Parathyroid adenoma (tissue), 2 donors: ENCODE measurements around the gene CAVIN1.
"Not testable (repeated sequence)": the region's sequence is repeated elsewhere in the genome, so short reads cannot be mapped to it uniquely, and the experiment has no call there.

ENCODE experiments used
- H2AFZ ChIP-seq: fragments of 300-600 bp; sonication (generic); one replicate; pipeline ENCODE4 v1.7.0; 2017; ENCODE audit warnings: antibody characterized with exemption, mild to moderate bottlenecking
- H3K27ac ChIP-seq: fragments of 300-600 bp; sonication (generic); one replicate; pipeline ENCODE4 v1.7.0; 2017
- H3K27me3 ChIP-seq: fragments of 300-600 bp; sonication (generic); one replicate; pipeline ENCODE4 v1.7.0; 2017; ENCODE audit warnings: low read length; ENCODE audit not compliant: control insufficient read depth, insufficient read depth
- H3K36me3 ChIP-seq: fragments of 300-600 bp; sonication (generic); one replicate; pipeline ENCODE4 v1.7.0; 2017; ENCODE audit warnings: low read length; ENCODE audit not compliant: control insufficient read depth, insufficient read depth
- H3K4me1 ChIP-seq: fragments of 300-600 bp; sonication (generic); one replicate; pipeline ENCODE4 v1.7.0; 2017; ENCODE audit warnings: control low read depth
- H3K4me2 ChIP-seq: fragments of 300-600 bp; sonication (generic); one replicate; pipeline ENCODE4 v1.7.0; 2017; ENCODE audit warnings: low read length
- H3K4me3 ChIP-seq: fragments of 300-600 bp; sonication (generic); one replicate; pipeline ENCODE4 v1.7.0; 2017; ENCODE audit warnings: low read depth, low read length
- H3K79me2 ChIP-seq: fragments of 300-600 bp; sonication (generic); one replicate; pipeline ENCODE4 v1.7.0; 2017; ENCODE audit warnings: control low read depth
- H3K9ac ChIP-seq: fragments of 300-600 bp; sonication (generic); one replicate; pipeline ENCODE4 v1.7.0; 2017; ENCODE audit warnings: mild to moderate bottlenecking
- H3K9me3 ChIP-seq: fragments of 300-600 bp; sonication (generic); one replicate; pipeline ENCODE4 v1.7.0; 2017; ENCODE audit warnings: low read length; ENCODE audit not compliant: control insufficient read depth
- CTCF ChIP-seq: fragments of 300-600 bp; sonication (generic); IDR thresholded peaks from one replicate; pipeline ENCODE4 v1.7.0; 2017; ENCODE audit warnings: antibody characterized with exemption, mild to moderate bottlenecking
- donor health status: primary hyperparathyroidism.

Gene CAVIN1

GRCh38 chr17:42403150-42403549, 19.9 kb downstream of the CAVIN1 start:
- no peaks in the 10 kb centered on the region for H3K36me3 ChIP-seq
- H3K4me3 ChIP-seq = no peak overlapping the region
- no peaks in the 10 kb centered on the region for H3K9me3 ChIP-seq
- no peak overlapping the region for H2AFZ ChIP-seq
- no peaks in the 10 kb centered on the region for H3K79me2 ChIP-seq
- TF ChIP-seq CTCF = no peak
- H3K27me3 ChIP-seq = no peaks in the 10 kb centered on the region
- no peak overlapping the region for H3K9ac ChIP-seq
- H3K4me2 ChIP-seq = no peak overlapping the region
- H3K27ac ChIP-seq = no peak overlapping the region
- no peaks in the 10 kb centered on the region for H3K4me1 ChIP-seq

- TF ChIP-seq CTCF = no peak
- H3K9ac ChIP-seq = no peak overlapping the region
- no peaks in the 10 kb centered on the region for H3K27me3 ChIP-seq
- no peak overlapping the region for H3K27ac ChIP-seq
- H3K9me3 ChIP-seq = no peaks in the 10 kb centered on the region
- no peaks in the 10 kb centered on the region for H3K79me2 ChIP-seq
- H3K4me1 ChIP-seq = no peaks in the 10 kb centered on the region
- no peak overlapping the region for H3K4me3 ChIP-seq
- H2AFZ ChIP-seq = no peak overlapping the region
- H3K4me2 ChIP-seq = no peak overlapping the region
- no peaks in the 10 kb centered on the region for H3K36me3 ChIP-seq
Measured at GRCh38 chr17:42402117-42402516, 20.9 kb downstream of the CAVIN1 start.

- not testable (repeated sequence) for H3K79me2 ChIP-seq, H3K27me3 ChIP-seq, H3K4me2 ChIP-seq, H3K27ac ChIP-seq, H2AFZ ChIP-seq, H3K9me3 ChIP-seq, H3K9ac ChIP-seq, H3K4me1 ChIP-seq, H3K4me3 ChIP-seq, H3K36me3 ChIP-seq
Measured at GRCh38 chr17:42400844-42401375, 22.1 kb downstream of the CAVIN1 start.

GRCh38 chr17:42399948-42400843, 22.9 kb downstream of the CAVIN1 start:
- no peak overlapping the region for H2AFZ ChIP-seq
- no peak for TF ChIP-seq CTCF

DNA sequence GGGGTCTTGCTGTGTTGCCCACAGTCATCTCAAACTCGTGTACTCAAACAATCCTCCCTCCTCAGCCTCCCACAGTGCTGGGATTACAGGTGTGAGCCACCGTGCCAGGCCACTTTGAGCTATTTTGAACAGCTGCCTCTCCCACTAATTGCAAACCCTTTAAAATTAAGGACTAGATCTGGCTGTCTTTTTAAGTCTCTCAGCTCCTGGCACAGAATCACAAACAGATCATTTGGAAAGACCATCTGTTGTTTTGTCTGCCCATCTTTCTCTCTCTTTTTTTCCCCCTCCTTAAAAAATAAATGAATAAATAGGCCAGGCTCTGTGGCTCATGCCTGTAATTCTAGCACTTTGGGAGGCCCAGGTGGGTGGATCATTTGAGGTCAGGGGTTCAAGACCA, 23.9 kb downstream of the CAVIN1 start:
- Histone ChIP-seq H3K9me3 (no peaks in the 10 kb centered on the region), H3K4me3 (no peak overlapping the region), H3K9ac (no peak overlapping the region), H3K36me3 (no peaks in the 10 kb centered on the region), H2AFZ (no peak overlapping the region), H3K27ac (no peak overlapping the region), H3K27me3 (no peaks in the 10 kb centered on the region), H3K4me2 (no peak overlapping the region), H3K79me2 (no peaks in the 10 kb centered on the region), H3K4me1 (no peaks in the 10 kb centered on the region)
- no peak for TF ChIP-seq CTCF

More at GRCh38 chr17:42399948-42400843, 22.9 kb downstream of the CAVIN1 start:
- no peaks in the 10 kb centered on the region for H3K4me1 ChIP-seq
- no peaks in the 10 kb centered on the region for H3K27me3 ChIP-seq
- no peak overlapping the region for H3K4me3 ChIP-seq
- H3K4me2 ChIP-seq = no peak overlapping the region
- no peaks in the 10 kb centered on the region for H3K79me2 ChIP-seq
- no peaks in the 10 kb centered on the region for H3K9me3 ChIP-seq
- H3K36me3 ChIP-seq = no peaks in the 10 kb centered on the region
- H3K9ac ChIP-seq = no peak overlapping the region
- no peak overlapping the region for H3K27ac ChIP-seq

- not testable (repeated sequence) for H3K9ac ChIP-seq, H3K9me3 ChIP-seq, H3K79me2 ChIP-seq, H3K27me3 ChIP-seq, H3K27ac ChIP-seq, H3K4me2 ChIP-seq, H3K4me3 ChIP-seq, H3K4me1 ChIP-seq, H3K36me3 ChIP-seq, H2AFZ ChIP-seq
Measured at GRCh38 chr17:42395601-42396000, 27.5 kb downstream of the CAVIN1 start.
